Measurements from ENCODE around the gene CENPQ. TPM values are rescaled to one million over a fixed set of nuclear protein-coding genes. Genes with fewer than 3 reads are reported as not detected.

Gene CENPQ
- total and polyA plus RNA-seq, 4 donors: 11.6 to 14.1 (median 13.1) TPM

GRCh38 chr6:49497304-49497703 is 34.1 kb downstream of the CENPQ start:
- H3K36me3 ChIP-seq (ENCODE audit: control insufficient read depth, insufficient read depth, low read length): no peaks in the 10 kb centered on the region
- peak in 1 of 6 donors; percentile 65 for DNase-seq (ENCODE audit: low read depth in 4 of 6, low spot score in 6 of 6)
- WGBS (ENCODE audit: insufficient coverage): no CpG with 5 or more reads among the region's 3 CpGs
- no peak overlapping the region for H3K27ac ChIP-seq (ENCODE audit: low read depth, low read length)
- no peak overlapping the region for H3K4me3 ChIP-seq (ENCODE audit: low read depth, low read length)
- H3K4me1 ChIP-seq (ENCODE audit: control insufficient read depth, insufficient read depth, low read length): no peaks in the 10 kb centered on the region
- no peaks in the 10 kb centered on the region for H3K27me3 ChIP-seq (ENCODE audit: control insufficient read depth, insufficient read depth, low read length)
- no peaks in the 10 kb centered on the region for H3K9me3 ChIP-seq (ENCODE audit: control insufficient read depth, insufficient read depth, low read length)

DNA sequence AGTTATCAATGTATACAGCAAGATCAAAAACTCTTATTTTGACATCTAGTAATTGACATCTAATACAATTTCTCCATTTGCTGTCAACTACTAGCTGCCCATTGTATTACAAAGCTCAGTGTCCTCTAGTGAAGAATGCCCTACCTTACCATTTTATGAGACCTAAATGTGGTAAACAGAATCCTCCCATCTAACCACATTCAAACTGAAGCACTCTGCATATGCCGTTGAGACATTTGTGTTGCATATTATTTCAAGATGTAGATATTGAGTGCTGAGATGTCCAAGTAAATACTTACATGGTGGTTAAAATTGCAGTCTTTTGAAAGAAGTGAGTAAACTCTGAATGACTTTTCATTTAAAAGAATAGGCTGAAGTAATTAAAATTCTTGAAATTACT is 36.0 kb downstream of the CENPQ start:
- Histone ChIP-seq H3K36me3 (ENCODE audit: control insufficient read depth, insufficient read depth, low read length) (no peaks in the 10 kb centered on the region), H3K4me1 (ENCODE audit: control insufficient read depth, insufficient read depth, low read length) (no peaks in the 10 kb centered on the region), H3K27me3 (ENCODE audit: control insufficient read depth, insufficient read depth, low read length) (no peaks in the 10 kb centered on the region), H3K27ac (ENCODE audit: low read depth, low read length) (no peak overlapping the region), H3K9me3 (ENCODE audit: control insufficient read depth, insufficient read depth, low read length) (no peaks in the 10 kb centered on the region), H3K4me3 (ENCODE audit: low read depth, low read length) (no peak overlapping the region)
- DNase-seq (ENCODE audit: low read depth in 4 of 6, low spot score in 6 of 6): no peak
- no CpG with 5 or more reads among the region's 1 CpG for WGBS (ENCODE audit: insufficient coverage)

DNA sequence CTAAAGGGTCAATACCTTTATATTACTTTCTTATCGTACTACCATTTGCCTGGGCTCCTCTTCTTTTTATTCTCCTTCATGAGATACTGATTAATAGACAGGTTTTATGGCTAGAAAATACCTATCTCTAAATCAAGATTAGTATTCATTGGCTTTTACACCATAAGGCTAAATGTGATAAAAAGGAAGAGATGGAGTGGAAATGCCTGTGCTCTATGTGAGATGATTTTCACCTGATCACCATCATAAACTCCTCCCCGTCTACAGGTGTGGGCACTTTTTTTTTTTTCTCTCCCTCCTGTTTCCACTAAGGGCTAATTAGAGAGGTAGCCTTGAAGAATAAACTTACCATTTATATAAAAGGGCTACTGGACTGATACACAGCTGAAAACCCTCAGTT is 36.5 kb downstream of the CENPQ start, which contains the start of gene GLYATL3:
TSS of gene GLYATL3 (plus strand) at position 301 of the 400 bp plus-strand sequence. CDS start 12,068 bp downstream, outside the sequence.
- no peaks in the 10 kb centered on the region for H3K36me3 ChIP-seq (ENCODE audit: control insufficient read depth, insufficient read depth, low read length)
- no peaks in the 10 kb centered on the region for H3K9me3 ChIP-seq (ENCODE audit: control insufficient read depth, insufficient read depth, low read length)
- no peaks in the 10 kb centered on the region for H3K27me3 ChIP-seq (ENCODE audit: control insufficient read depth, insufficient read depth, low read length)
- H3K27ac ChIP-seq (ENCODE audit: low read depth, low read length): no peak within 1 kb of the TSS
- WGBS (ENCODE audit: insufficient coverage): no CpG with 5 or more reads among the region's 2 CpGs
- no peak for DNase-seq (ENCODE audit: low read depth in 4 of 6, low spot score in 6 of 6)
- no peaks in the 10 kb centered on the region for H3K4me1 ChIP-seq (ENCODE audit: control insufficient read depth, insufficient read depth, low read length)
- no peak within 1 kb of the TSS for H3K4me3 ChIP-seq (ENCODE audit: low read depth, low read length)

GRCh38 chr6:49504666-49505065 is 41.5 kb downstream of the CENPQ start:
- DNase-seq (ENCODE audit: low read depth in 4 of 6, low spot score in 6 of 6): no peak
- no peak overlapping the region for H3K4me3 ChIP-seq (ENCODE audit: low read depth, low read length)
- H3K27ac ChIP-seq (ENCODE audit: low read depth, low read length): no peak overlapping the region
- no peaks in the 10 kb centered on the region for H3K4me1 ChIP-seq (ENCODE audit: control insufficient read depth, insufficient read depth, low read length)
- H3K27me3 ChIP-seq (ENCODE audit: control insufficient read depth, insufficient read depth, low read length): no peaks in the 10 kb centered on the region
- H3K36me3 ChIP-seq (ENCODE audit: control insufficient read depth, insufficient read depth, low read length): no peaks in the 10 kb centered on the region
- 86% methylated on average over 3 of the region's 5 CpGs for WGBS (ENCODE audit: insufficient coverage)
- H3K9me3 ChIP-seq (ENCODE audit: control insufficient read depth, insufficient read depth, low read length): no peaks in the 10 kb centered on the region

DNA sequence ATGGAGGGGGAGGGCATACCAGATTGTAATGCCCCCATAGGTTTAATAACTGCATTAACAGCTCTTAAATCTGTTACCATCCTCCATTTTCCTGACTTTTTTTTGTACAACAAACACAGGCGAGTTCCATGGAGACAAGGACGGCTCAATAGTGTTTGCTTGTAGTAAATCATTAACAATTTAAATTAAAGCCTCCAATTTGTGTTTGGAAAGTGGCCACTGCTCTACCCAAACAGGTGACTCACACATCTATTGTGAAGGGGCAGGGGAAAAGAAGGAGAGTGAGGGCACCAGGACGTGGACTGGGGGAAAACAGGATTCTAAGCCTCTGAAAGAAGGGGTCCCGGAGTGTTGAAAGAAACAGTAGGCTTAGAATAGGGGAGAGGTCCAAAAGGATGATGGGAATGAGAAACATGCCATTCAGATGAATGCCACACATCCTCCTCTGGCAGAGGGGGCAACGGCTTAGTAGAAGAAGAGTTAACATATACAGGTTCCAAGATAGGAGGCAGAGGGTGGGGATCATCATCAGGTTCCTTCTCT is 43.5 kb downstream of the CENPQ start:
- no peak for DNase-seq (ENCODE audit: low read depth in 4 of 6, low spot score in 6 of 6)
- Histone ChIP-seq H3K27ac (ENCODE audit: low read depth, low read length) (no peak overlapping the region), H3K4me3 (ENCODE audit: low read depth, low read length) (no peak overlapping the region), H3K27me3 (ENCODE audit: control insufficient read depth, insufficient read depth, low read length) (no peaks in the 10 kb centered on the region), H3K4me1 (ENCODE audit: control insufficient read depth, insufficient read depth, low read length) (no peaks in the 10 kb centered on the region), H3K9me3 (ENCODE audit: control insufficient read depth, insufficient read depth, low read length) (no peaks in the 10 kb centered on the region), H3K36me3 (ENCODE audit: control insufficient read depth, insufficient read depth, low read length) (no peaks in the 10 kb centered on the region)
- 89% methylated on average over 2 of the region's 5 CpGs for WGBS (ENCODE audit: insufficient coverage)

DNA sequence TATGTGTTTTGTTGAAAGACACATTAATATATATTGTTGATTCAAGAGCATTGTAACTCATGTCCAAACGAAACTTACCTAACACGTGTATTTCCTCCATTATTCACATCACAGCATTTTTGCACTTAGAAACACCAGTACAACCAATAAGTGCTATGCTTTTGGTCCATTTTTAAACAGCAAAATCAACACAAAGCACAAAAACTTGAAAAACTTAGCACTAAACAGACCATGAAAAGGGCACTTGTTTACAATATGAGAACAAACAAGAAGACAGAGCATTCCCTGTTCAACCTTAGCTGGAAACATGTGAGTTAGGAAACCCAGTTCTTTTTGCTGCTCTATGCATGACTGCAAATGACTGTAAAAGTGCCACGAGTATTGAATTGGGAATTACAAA is 46.2 kb downstream of the CENPQ start:
- Histone ChIP-seq H3K4me3 (ENCODE audit: low read depth, low read length) (no peak overlapping the region), H3K36me3 (ENCODE audit: control insufficient read depth, insufficient read depth, low read length) (no peaks in the 10 kb centered on the region), H3K27me3 (ENCODE audit: control insufficient read depth, insufficient read depth, low read length) (no peaks in the 10 kb centered on the region), H3K9me3 (ENCODE audit: control insufficient read depth, insufficient read depth, low read length) (no peaks in the 10 kb centered on the region), H3K27ac (ENCODE audit: low read depth, low read length) (no peak overlapping the region), H3K4me1 (ENCODE audit: control insufficient read depth, insufficient read depth, low read length) (no peaks in the 10 kb centered on the region)
- 100% methylated on average over 2 of the region's 3 CpGs for WGBS (ENCODE audit: insufficient coverage)
- DNase-seq (ENCODE audit: low read depth in 4 of 6, low spot score in 6 of 6): no peak

GRCh38 chr6:49513153-49513989 is 50.2 kb downstream of the CENPQ start:
- no CpG with 5 or more reads among the region's 2 CpGs for WGBS (ENCODE audit: insufficient coverage)
- Histone ChIP-seq H3K36me3 (ENCODE audit: control insufficient read depth, insufficient read depth, low read length) (no peaks in the 10 kb centered on the region), H3K4me3 (ENCODE audit: low read depth, low read length) (no peak overlapping the region), H3K27me3 (ENCODE audit: control insufficient read depth, insufficient read depth, low read length) (no peaks in the 10 kb centered on the region), H3K9me3 (ENCODE audit: control insufficient read depth, insufficient read depth, low read length) (no peaks in the 10 kb centered on the region), H3K27ac (ENCODE audit: low read depth, low read length) (no peak overlapping the region), H3K4me1 (ENCODE audit: control insufficient read depth, insufficient read depth, low read length) (no peaks in the 10 kb centered on the region)
- no peak for DNase-seq (ENCODE audit: low read depth in 4 of 6, low spot score in 6 of 6)

GRCh38 chr6:49514571-49515484 is 51.7 kb downstream of the CENPQ start:
- no peaks in the 10 kb centered on the region for H3K36me3 ChIP-seq (ENCODE audit: control insufficient read depth, insufficient read depth, low read length)
- 96% methylated on average over 2 of the region's 8 CpGs for WGBS (ENCODE audit: insufficient coverage)

DNA sequence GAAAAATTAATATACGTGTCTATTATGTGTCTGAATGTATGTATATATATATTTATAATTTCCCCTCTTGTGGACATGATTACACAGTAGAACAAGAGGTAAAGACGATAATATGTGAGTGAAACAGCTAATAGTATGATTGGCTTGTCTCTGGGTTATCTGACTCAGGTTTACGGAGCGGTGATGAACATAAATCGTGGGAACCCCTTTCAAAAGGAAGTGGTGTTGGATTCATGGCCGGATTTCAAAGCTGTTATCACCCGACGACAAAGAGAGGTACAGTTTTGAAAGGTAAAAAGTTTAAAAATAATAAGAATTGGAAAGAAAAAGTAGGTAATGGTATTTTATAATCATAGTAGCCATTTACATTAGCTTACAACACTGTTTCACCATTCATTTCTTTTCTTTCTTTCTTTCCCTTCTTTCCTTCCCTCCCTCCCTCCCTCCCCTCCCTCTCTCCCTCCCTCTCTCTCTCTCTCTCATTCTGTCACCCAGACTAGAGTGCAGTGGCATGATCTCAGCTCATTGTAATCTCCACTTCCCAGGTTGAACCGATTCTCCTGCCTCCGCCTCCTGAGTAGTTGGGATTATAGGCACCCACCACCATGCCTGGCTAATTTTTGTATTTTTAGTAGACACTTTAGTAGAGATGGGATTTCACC is 52.4 kb downstream of the CENPQ start:
- Histone ChIP-seq H3K27ac (ENCODE audit: low read depth, low read length) (no peak overlapping the region), H3K36me3 (ENCODE audit: control insufficient read depth, insufficient read depth, low read length) (no peaks in the 10 kb centered on the region), H3K9me3 (ENCODE audit: control insufficient read depth, insufficient read depth, low read length) (no peaks in the 10 kb centered on the region), H3K27me3 (ENCODE audit: control insufficient read depth, insufficient read depth, low read length) (no peaks in the 10 kb centered on the region), H3K4me1 (ENCODE audit: control insufficient read depth, insufficient read depth, low read length) (no peaks in the 10 kb centered on the region), H3K4me3 (ENCODE audit: low read depth, low read length) (no peak overlapping the region)
- DNase-seq (ENCODE audit: low read depth in 4 of 6, low spot score in 6 of 6): no peak
- WGBS (ENCODE audit: insufficient coverage): 81% methylated on average over 4 of the region's 10 CpGs

More at GRCh38 chr6:49514571-49515484, 51.7 kb downstream of the CENPQ start:
- H3K4me3 ChIP-seq (ENCODE audit: low read depth, low read length): no peak overlapping the region
- no peak overlapping the region for H3K27ac ChIP-seq (ENCODE audit: low read depth, low read length)
- no peaks in the 10 kb centered on the region for H3K27me3 ChIP-seq (ENCODE audit: control insufficient read depth, insufficient read depth, low read length)
- no peaks in the 10 kb centered on the region for H3K9me3 ChIP-seq (ENCODE audit: control insufficient read depth, insufficient read depth, low read length)
- DNase-seq (ENCODE audit: low read depth in 4 of 6, low spot score in 6 of 6): no peak
- H3K4me1 ChIP-seq (ENCODE audit: control insufficient read depth, insufficient read depth, low read length): no peaks in the 10 kb centered on the region

Data from spinal cord (tissue), 10 donors.